GM19351 (cell line): ENCODE data around the gene ZNF552.
"Not testable (repeated sequence)": the region's sequence is repeated elsewhere in the genome, so short reads cannot be mapped to it uniquely, and the experiment has no call there.

Experiments used
- ATAC-seq: cut with Tn5 transposase; IDR thresholded peaks from one replicate; pipeline ENCODE4 v1.9.1; 2021; ENCODE audit warnings: mild to moderate bottlenecking, moderate library complexity; ENCODE audit not compliant: unreplicated experiment

Gene ZNF552

DNA sequence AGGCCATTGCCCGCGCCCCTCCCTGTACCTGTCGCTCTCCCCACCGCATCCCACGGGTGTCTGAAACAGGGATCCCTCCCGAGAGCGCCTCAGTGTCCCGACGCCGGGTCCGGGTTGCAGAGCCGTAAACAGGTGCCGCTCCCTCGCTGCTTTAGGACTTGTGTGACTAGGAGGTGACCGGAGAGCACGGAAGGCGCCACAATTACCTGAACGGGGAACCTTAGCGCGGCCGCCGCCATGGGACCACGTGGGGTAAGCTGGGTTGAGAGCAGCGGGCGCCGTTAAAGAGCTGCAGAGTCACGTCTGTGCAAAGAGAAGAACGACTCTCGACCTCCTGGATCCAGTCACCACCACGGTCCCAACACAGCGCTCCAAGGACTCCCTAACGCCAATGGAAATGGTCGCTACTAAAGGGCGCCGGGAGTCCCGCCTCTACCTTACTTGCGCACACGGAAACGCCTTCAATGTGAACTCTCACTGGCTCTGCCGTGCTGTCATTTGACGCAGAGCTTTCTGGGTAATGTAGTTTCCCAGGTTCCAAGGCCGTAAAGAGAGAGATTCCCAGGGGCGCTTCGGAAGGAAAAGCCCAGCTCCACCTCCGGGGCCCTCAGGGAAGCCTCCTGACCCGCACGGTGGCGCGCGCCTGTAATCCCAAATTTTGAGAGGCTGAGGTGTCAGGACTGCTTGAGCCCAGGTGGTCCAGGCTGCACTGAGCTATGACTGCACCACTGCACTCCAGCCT lies at the start of gene ZNF552:
TSS of gene ZNF552 (minus strand) at position 409 of the 742 bp plus-strand sequence. CDS start at position 239, 170 bp downstream.
- ATAC-seq, result peak; percentile 65

DNA sequence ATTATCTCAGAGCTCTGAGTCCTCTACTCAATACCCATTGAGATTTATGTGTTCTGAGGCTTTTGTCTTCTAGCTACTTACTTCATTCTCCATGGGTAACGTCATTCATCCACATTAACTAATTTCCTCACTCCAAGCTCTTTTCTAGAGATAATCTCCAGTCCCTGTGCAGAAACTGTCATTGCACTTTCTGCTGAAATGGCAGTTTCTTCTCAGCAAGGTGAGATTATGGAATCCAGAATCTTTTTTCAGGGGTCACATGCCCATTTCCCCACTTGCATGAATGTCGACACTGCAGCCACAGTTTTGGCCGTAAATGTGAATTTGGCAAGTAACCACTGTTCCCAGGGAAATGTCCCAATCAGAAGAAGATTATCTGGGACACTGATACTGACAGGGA lies 47.6 kb upstream of the ZNF552 start:
- not testable (repeated sequence) for ATAC-seq

- ATAC-seq, result not testable (repeated sequence)
Observed at GRCh38 chr19:57854117-57854516, 39.4 kb upstream of the ZNF552 start.

- not testable (repeated sequence) for ATAC-seq
Observed at GRCh38 chr19:57851812-57852603, 37.3 kb upstream of the ZNF552 start.

DNA sequence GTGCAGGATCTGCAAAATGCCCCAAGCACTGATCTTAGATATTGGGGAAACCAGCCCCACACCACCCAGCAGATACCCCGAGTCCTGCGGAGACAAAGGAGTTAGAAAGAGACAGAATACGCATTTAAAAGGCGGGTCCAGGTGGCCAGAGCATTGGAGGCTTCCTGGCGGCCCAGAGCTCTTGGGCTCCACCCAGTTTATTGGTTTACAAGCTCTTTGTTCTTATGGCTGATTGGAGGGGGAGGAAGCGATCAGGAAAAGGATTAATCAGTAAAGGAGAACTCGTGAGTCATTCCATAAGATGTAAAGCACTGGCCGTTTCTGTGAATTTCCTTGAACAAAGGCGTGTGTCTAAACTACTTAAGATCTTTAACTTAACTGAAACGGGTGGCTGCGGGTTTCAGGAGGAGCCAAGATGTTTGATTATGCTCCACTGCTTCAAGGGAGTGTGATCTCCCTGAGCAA lies 35.9 kb upstream of the ZNF552 start:
- no peak for ATAC-seq

DNA sequence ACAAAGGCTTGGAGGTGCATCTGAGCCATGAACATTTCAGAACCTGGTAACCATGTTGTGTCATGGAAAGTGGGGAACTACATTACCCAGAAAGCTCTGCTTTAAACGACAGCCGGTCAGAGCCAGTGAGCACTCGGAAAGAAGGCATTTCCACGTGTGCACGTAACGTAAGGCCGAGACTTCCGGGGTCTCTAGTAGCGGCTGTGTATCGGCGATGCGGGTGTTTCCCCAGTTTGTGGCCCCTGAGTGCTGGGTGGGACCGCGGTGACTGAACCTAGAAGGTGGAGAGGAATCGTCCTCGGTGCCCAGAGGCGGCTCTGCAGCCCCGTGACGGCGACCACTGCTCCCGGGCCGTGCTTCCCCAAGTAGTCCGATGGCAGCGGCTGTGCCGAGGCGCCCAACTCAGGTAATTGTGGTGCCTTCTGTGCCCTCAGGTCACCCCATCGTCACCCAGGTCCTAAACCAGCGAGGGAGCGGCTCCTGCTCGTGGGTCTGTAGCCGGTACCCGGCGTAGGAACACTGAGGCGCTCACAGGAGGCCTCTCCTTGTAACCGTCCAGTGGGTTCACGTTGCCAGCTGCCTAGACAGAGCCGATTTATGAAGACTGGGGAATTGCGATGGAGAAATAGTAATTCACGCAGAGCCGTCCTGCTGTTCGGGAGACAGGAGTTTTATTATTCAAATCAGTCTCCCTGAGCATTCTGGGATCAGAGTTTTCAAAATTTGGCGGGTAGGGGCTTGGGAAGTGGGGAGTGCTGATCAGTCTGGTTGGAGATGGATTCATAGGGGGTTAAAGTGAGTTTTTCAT lies 35.2 kb upstream of the ZNF552 start, which contains the start of gene ZNF587:
TSS of gene ZNF587 (plus strand) at position 194 of the 808 bp plus-strand sequence. CDS start at position 374, 180 bp downstream.
- peak; percentile 95 for ATAC-seq

DNA sequence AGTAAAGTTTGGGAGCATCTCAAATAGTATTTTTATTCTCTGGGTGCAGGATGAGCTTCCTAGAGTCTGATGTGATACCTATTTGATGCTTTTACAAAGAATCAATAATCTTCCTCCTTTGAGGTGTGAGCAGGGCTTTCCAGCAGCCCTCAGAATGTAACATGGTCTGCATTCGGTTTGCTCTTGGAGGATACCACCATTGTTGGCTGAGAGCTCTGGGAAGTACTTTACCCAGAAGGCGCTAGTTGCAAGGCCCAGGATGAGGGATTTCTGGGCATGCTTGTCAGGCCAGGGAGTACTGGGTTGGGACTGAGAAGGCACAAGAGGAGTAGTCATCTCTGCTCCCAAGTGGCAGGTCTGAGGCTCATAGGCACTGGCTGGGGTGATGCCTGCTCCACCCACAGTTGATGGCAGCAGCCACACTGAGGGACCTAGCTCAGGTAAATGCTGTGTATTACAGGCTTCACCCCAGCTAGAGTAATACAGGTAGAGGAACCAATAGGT lies 34.5 kb upstream of the ZNF552 start:
- ATAC-seq, result peak; percentile 21

- not testable (repeated sequence) for ATAC-seq
Observed at GRCh38 chr19:57847164-57847563, 32.5 kb upstream of the ZNF552 start.

DNA sequence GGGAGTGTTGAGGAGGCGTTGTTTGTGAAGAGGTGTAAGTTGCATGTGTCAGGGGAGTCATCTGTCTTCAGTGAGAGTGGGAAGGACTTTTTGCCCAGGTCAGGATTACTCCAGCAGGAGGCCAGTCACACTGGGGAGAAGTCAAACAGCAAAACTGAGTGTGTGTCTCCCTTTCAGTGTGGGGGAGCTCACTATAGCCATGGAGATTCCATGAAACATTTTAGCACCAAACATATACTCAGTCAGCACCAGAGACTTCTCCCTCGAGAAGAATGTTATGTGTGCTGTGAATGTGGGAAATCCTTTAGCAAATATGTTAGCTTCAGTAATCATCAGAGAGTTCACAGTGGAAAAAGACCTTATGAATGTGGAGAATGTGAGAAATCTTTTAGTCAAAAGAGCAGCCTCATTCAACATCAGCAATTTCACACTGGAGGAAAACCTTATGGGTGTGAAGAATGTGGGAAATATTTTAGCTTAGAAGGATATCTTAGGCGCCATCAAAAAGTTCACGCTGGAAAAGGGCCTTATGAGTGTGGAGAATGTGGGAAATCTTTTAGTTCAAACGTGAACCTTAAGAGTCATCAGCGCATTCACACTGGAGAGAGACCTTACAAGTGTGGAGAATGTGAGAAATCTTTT lies 26.5 kb upstream of the ZNF552 start:
- ATAC-seq, result no peak

GRCh38 chr19:57838622-57839191 lies 24.0 kb upstream of the ZNF552 start:
- not testable (repeated sequence) for ATAC-seq

GRCh38 chr19:57836991-57837390 lies 22.3 kb upstream of the ZNF552 start:
- ATAC-seq, result not testable (repeated sequence)

DNA sequence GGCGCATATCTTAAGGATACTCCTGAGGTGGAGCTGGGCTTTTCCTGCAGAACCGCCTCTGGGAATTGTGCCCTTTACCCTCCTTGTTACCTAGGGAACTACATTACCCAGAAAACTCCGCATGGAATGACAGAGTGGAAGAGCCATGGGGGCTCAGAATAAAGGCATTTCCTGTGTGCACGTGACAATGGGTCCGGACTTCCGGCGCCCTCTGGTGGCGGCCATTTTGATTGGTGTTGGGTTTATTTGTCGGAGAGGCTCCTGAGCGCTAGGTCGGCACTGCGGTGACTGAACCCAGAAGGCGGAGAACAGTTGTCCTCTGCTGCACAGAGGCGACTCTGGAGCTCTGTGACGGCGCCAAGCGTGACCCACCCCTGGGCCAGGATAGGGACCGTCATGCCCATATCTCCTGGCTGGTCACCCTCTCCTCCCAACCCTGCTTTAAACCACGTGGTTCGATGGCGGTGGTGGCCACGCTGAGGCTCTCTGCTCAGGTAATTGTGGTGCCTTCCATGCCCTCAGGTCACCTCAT lies 15.4 kb upstream of the ZNF552 start, which contains the start of gene ZNF587B:
TSS of gene ZNF587B (plus strand) at position 229 of the 532 bp plus-strand sequence. CDS start at position 459, 230 bp downstream.
- ATAC-seq, result no peak

DNA sequence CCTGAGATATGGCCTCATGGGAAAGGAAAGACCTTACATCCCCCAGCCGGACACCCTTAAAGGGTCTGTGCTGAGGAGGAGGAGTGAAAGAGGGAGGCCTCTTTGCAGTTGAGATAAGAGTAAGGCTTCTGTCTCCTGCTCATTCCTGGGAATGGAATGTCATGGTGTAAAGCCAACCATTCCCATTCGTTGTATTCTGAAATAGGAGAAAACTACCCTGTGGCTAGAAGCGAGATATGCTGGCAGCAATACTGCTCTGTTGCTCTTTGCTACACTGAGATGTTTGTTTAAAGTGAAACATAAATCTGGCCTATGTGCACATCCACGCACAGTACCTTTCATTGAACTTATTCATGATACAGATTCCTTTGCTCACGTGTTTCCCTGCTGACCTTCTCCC lies 14.6 kb upstream of the ZNF552 start:
- ATAC-seq, result no peak

GRCh38 chr19:57825511-57825910 lies 10.8 kb upstream of the ZNF552 start:
- ATAC-seq, result no peak

DNA sequence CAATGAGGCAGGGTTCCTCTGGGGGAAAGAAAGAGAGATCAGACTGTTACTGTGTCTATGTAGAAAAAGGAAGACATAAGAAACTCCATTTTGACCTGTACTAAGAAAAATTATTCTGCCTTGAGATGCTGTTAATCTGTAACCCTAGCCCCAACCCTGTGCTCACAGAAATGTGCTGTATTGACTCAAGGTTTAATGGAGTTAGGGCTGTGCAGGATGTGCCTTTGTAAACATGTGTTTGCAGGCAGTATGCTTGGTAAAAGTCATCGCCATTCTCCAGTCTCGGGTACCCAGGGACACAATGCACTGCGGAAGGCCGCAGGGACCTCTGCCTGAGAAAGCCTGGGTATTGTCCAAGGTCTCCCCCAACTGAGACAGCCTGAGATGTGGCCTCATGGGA lies 8.9 kb upstream of the ZNF552 start:
- ATAC-seq, result not testable (repeated sequence)

GRCh38 chr19:57823155-57823554 lies 8.4 kb upstream of the ZNF552 start:
- not testable (repeated sequence) for ATAC-seq

DNA sequence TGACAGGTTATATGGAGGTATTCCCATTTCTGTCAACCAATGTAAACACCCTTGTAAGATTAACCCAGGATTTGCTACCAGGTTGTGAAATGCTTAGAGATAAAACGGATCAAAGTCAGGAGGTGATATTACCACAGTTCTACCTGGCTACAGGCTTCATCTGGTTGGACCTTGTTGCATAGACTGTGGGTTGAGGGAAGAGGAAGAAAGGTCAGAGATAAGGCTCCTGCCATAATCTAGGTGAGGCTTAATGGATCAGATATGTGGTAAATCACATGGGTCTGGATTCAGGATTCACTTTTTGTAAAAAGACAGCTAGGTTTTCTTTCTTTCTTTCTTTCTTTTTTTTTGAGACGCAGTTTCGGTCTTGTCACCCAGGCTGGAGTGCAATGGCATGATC lies 6.8 kb upstream of the ZNF552 start:
- not testable (repeated sequence) for ATAC-seq

DNA sequence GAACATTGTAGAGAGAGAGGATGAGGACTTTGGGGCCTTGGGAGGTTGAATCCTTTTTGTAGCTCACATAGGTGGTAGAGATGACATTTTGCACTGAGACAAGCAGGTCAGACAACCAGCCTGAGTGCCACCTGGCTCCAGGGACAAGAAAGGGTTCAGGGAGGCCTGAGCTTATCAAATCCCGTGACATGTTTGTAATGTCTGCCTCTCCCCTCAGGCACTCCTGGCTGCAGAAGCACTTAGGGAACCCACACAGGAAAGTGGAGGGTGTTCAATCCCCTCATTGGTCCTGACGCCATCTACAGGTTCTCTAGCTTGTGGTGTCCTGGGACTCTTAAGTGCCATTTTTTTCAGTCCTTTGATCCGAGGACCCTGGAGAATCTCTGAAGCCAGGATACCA lies 6.4 kb upstream of the ZNF552 start:
- ATAC-seq, result not testable (repeated sequence)

DNA sequence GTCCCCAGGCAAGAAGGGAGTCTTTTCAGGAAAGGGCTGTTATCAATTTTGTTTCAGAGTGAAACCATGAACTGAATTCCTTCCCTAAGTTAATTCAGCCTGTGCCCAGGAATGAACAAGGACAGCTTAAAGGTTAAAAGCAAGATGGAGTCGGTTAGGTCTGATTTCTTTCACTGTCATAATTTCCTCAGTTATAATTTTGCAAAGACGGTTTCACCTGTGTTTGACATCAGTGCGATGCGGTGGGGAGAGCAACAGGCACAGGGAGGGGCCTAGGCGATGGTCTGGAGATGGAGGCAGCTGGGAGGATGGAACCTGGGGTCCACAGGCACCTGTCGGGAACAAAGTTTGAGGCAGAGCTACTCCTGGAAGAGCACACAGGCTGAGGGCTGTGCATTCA lies 5.9 kb upstream of the ZNF552 start:
- ATAC-seq, result no peak
